HUES48 (cell line): ENCODE measurements around the gene TBL1XR1.

ENCODE experiments used
- H3K27ac ChIP-seq: one replicate; pipeline ENCODE4 v1.7.0; 2013; ENCODE audit warnings: low read depth, low read length, inconsistent platforms
- H3K27me3 ChIP-seq: 2 replicates; pipeline ENCODE4 v1.6.1; 2013; ENCODE audit warnings: mild to moderate bottlenecking, low read length; ENCODE audit not compliant: control insufficient read depth, insufficient read depth
- H3K36me3 ChIP-seq: 2 replicates; pipeline ENCODE4 v1.6.1; 2013; ENCODE audit warnings: low read length; ENCODE audit not compliant: control insufficient read depth, insufficient read depth
- H3K4me1 ChIP-seq: 2 replicates; pipeline ENCODE4 v1.6.1; 2013; ENCODE audit warnings: mild to moderate bottlenecking, low read length; ENCODE audit not compliant: control insufficient read depth, insufficient read depth
- H3K4me3 ChIP-seq: 2 replicates; pipeline ENCODE4 v1.5.1; 2013; ENCODE audit warnings: mild to moderate bottlenecking, low read depth, low read length
- H3K9ac ChIP-seq: 2 replicates; pipeline ENCODE4 v1.6.1; 2013; ENCODE audit warnings: mild to moderate bottlenecking, low read depth, low read length, moderate library complexity
- H3K9me3 ChIP-seq: 2 replicates; pipeline ENCODE4 v1.6.1; 2013; ENCODE audit warnings: low read length; ENCODE audit not compliant: control insufficient read depth, insufficient read depth

TBL1XR1 gene

DNA sequence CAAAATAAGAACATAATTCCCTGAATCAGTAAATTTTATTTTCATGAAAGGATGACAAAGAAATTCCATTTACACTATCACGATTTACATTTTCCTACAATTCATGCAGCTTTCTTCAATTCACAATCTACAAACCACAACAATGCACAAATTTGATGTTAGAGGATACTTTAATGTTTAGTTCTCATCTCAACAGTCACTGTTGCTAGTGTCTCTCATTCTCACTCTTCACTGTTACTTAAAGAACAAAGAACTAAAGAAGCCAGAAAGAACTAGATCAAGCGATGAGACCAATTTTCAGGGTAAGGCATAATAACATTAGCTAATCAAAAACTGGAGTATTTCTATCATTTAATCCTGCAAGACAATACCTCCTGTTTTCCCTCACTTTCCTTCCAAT lies 73.5 kb downstream of the TBL1XR1 start:
- H3K4me3 ChIP-seq, result no peak overlapping the region
- H3K4me1 ChIP-seq, result peaks cover 65% of the 10 kb centered on the region
- no peaks in the 10 kb centered on the region for H3K9me3 ChIP-seq
- no peak overlapping the region for H3K27ac ChIP-seq
- H3K36me3 ChIP-seq, result no peaks in the 10 kb centered on the region
- H3K9ac ChIP-seq, result no peak overlapping the region
- H3K27me3 ChIP-seq, result no peaks in the 10 kb centered on the region

DNA sequence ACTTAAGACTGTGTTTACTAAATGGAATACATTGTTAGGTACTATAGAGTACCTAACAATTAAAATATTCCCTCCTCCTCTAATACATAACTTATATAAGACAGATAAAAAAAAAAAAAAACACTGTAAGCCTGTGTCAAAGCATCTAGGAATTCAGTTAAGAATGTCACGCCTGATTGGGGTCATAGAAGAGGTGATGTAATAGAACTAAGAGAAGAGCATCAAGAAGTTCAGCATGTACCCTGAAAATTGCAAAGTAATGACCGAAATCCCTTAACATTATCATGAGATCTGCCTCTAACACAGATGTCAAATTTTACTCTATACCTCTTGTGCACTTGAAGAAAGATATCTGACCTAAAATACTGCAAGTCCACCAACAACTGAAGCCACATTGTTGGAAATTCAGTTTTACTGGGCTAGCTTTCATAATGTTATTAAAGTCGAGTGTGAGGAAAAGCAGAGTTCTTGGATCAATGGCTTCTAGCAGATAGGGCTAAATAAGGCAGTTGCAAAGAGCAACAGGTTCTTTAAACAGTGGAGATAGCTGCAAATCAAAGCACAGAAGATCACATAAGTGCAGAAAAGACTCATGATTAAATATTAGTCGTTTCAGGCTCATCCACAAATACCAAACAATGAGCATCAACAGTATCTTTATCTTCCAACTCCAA lies 75.0 kb downstream of the TBL1XR1 start:
- Histone ChIP-seq H3K9ac (no peak overlapping the region), H3K4me1 (peaks cover 68% of the 10 kb centered on the region), H3K27me3 (no peaks in the 10 kb centered on the region), H3K36me3 (no peaks in the 10 kb centered on the region), H3K9me3 (no peaks in the 10 kb centered on the region), H3K4me3 (no peak overlapping the region), H3K27ac (no peak overlapping the region)

DNA sequence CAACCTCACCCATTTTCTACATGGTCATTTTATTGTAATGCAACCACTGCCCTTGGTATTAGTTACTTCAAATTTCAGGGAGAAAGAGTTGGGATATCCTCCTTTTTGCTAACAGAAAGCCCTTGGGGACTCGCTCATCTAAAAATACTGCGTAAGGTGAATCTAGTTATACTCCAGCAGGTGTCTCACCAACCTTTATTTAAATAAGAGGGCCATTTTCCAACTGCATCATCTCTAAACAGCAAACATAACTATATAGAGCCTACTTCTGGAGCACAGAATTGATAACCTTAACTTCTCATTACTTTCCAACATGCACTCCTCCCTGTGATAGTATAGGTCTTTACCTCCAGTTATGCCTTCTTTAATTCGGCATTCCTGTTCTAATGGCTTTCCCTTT lies 77.5 kb downstream of the TBL1XR1 start:
- Histone ChIP-seq H3K27ac (no peak overlapping the region), H3K27me3 (no peaks in the 10 kb centered on the region), H3K9ac (no peak overlapping the region), H3K9me3 (no peaks in the 10 kb centered on the region), H3K4me3 (no peak overlapping the region), H3K36me3 (no peaks in the 10 kb centered on the region), H3K4me1 (peaks cover 52% of the 10 kb centered on the region)

DNA sequence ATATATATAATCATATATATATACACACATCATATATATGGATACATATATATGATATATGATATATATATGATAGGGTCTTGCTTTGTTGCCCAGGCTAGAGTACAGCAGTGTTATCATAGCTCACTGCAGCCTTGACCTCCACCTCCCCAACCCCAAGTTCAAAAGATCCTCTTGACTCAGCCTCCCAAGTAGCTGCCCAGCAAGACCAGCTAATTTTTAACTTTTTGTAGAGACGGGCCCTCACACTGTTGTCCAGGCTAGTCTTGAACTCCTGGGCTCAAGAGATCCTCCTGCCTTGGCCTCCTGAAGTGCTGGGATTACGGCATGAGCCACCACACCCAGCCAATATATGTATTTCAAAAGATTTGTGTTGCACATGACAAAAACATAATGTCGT lies 83.0 kb downstream of the TBL1XR1 start:
- no peak overlapping the region for H3K9ac ChIP-seq
- no peak overlapping the region for H3K27ac ChIP-seq
- H3K27me3 ChIP-seq, result no peaks in the 10 kb centered on the region
- H3K4me1 ChIP-seq, result peaks cover 34% of the 10 kb centered on the region
- H3K4me3 ChIP-seq, result no peak overlapping the region
- no peaks in the 10 kb centered on the region for H3K9me3 ChIP-seq
- no peaks in the 10 kb centered on the region for H3K36me3 ChIP-seq

DNA sequence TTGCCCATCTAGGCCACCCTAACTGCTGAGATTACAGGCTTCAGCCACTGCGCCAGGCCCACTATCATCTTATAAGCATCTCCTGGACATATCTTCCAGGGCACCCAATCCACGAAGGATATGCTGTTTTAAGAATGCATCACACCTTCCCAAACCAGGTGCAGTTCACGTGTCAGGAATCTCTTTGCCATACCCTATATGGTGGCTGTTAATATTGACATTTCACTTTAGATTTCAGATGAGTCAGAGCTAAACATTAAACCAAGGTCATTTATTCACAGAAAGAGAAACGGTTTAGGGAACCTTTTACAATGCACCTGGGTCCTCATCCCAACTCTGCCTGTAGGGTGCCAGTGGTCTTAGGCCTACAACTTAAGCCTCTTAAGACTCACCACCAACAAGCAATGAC lies 85.7 kb downstream of the TBL1XR1 start:
- no peak overlapping the region for H3K4me3 ChIP-seq
- H3K9me3 ChIP-seq, result no peaks in the 10 kb centered on the region
- no peak overlapping the region for H3K9ac ChIP-seq
- H3K36me3 ChIP-seq, result no peaks in the 10 kb centered on the region
- no peaks in the 10 kb centered on the region for H3K27me3 ChIP-seq
- peaks cover 54% of the 10 kb centered on the region for H3K4me1 ChIP-seq
- peak overlapping the region; percentile 60 for H3K27ac ChIP-seq

- H3K9ac ChIP-seq, result no peak overlapping the region
- H3K9me3 ChIP-seq, result no peaks in the 10 kb centered on the region
- peak overlapping the region; percentile 60 for H3K27ac ChIP-seq
- peaks cover 61% of the 10 kb centered on the region for H3K4me1 ChIP-seq
- H3K4me3 ChIP-seq, result no peak overlapping the region
- H3K27me3 ChIP-seq, result no peaks in the 10 kb centered on the region
- no peaks in the 10 kb centered on the region for H3K36me3 ChIP-seq
These were observed 86.4 kb downstream of the TBL1XR1 start for GRCh38 chr3:177110895-177111294.

- Histone ChIP-seq H3K4me1 (peaks cover 66% of the 10 kb centered on the region), H3K9me3 (no peaks in the 10 kb centered on the region), H3K27me3 (no peaks in the 10 kb centered on the region), H3K36me3 (no peaks in the 10 kb centered on the region), H3K4me3 (no peak overlapping the region), H3K9ac (no peak overlapping the region), H3K27ac (no peak overlapping the region)
These were observed 86.9 kb downstream of the TBL1XR1 start for GRCh38 chr3:177110386-177110785.

- Histone ChIP-seq H3K27ac (no peak overlapping the region), H3K4me3 (no peak overlapping the region), H3K9me3 (no peaks in the 10 kb centered on the region), H3K36me3 (no peaks in the 10 kb centered on the region), H3K27me3 (no peaks in the 10 kb centered on the region), H3K4me1 (peaks cover 71% of the 10 kb centered on the region), H3K9ac (no peak overlapping the region)
These were observed 87.5 kb downstream of the TBL1XR1 start for GRCh38 chr3:177109688-177110330.

DNA sequence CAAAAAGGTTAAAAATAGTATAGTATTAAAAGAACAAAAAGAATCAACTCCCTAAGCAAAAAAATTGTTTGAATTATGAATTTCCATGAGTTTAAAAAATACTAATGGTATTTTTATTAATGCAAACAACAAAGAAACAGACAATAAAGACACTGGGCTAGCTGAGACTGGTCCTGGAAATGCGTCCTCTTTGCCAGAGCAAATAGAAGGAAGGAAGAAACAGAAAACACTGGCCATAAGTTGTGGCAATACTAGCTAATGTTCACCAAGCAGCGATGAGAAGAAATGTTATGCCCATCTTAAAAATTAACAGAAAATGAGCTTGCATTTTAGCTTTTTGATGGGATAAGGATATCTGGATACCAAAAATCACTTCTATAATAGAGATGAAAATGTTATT lies 88.6 kb downstream of the TBL1XR1 start:
- H3K36me3 ChIP-seq, result no peaks in the 10 kb centered on the region
- H3K4me3 ChIP-seq, result no peak overlapping the region
- H3K9me3 ChIP-seq, result no peaks in the 10 kb centered on the region
- no peak overlapping the region for H3K9ac ChIP-seq
- H3K27me3 ChIP-seq, result no peaks in the 10 kb centered on the region
- H3K4me1 ChIP-seq, result peaks cover 80% of the 10 kb centered on the region
- H3K27ac ChIP-seq, result no peak overlapping the region

- H3K4me3 ChIP-seq, result no peak overlapping the region
- H3K9me3 ChIP-seq, result no peaks in the 10 kb centered on the region
- H3K27me3 ChIP-seq, result no peaks in the 10 kb centered on the region
- no peak overlapping the region for H3K9ac ChIP-seq
- no peak overlapping the region for H3K27ac ChIP-seq
- no peaks in the 10 kb centered on the region for H3K36me3 ChIP-seq
- H3K4me1 ChIP-seq, result peaks cover 85% of the 10 kb centered on the region
These were observed 89.6 kb downstream of the TBL1XR1 start for GRCh38 chr3:177107461-177108239.

DNA sequence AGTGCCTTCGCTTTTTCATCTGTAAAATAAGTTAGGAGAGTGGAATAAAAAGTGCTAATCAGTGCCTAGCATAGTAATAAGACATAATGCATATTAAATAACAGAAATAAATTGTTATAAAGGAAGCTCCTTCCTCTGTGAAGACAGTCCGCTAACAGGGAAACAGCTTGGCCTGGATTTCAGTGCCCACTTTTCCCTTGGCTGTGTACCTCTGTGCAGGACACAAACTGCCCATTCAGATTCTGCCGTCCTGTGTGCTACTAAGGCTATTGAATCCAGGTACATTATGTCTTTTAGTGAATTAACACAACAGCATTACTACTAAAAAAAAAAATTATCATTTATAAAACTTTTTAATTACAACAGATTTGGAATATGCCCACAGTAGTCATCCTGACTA lies 90.7 kb downstream of the TBL1XR1 start:
- Histone ChIP-seq H3K4me3 (no peak overlapping the region), H3K4me1 (peaks cover 89% of the 10 kb centered on the region), H3K9ac (no peak overlapping the region), H3K27me3 (no peaks in the 10 kb centered on the region), H3K27ac (no peak overlapping the region), H3K36me3 (no peaks in the 10 kb centered on the region), H3K9me3 (no peaks in the 10 kb centered on the region)
